ENCODE results near the gene NELL1.
"Not testable (repeated sequence)": the region's sequence is repeated elsewhere in the genome, so short reads cannot be mapped to it uniquely, and the experiment has no call there.

The NELL1 gene

GRCh38 chr11:20770414-20770946 lies 101.1 kb downstream of the NELL1 start:
- no peak for DNase-seq (ENCODE audit: low read depth)

- no peak for DNase-seq (ENCODE audit: low read depth)
Measured at GRCh38 chr11:20771026-20771425, 101.6 kb downstream of the NELL1 start.

GRCh38 chr11:20771681-20772080 lies 102.3 kb downstream of the NELL1 start:
- no peak for DNase-seq (ENCODE audit: low read depth)

- DNase-seq (ENCODE audit: low read depth) = no peak
Measured at GRCh38 chr11:20775331-20775730, 105.9 kb downstream of the NELL1 start.

- no peak for DNase-seq (ENCODE audit: low read depth)
Measured at GRCh38 chr11:20782775-20783174, 113.4 kb downstream of the NELL1 start.

- no peak for DNase-seq (ENCODE audit: low read depth)
Measured at GRCh38 chr11:20783220-20783619, 113.8 kb downstream of the NELL1 start.

- no peak for DNase-seq (ENCODE audit: low read depth)
Measured at GRCh38 chr11:20790622-20791021, 121.2 kb downstream of the NELL1 start.

- DNase-seq (ENCODE audit: low read depth) = no peak
Measured at GRCh38 chr11:20795005-20795404, 125.6 kb downstream of the NELL1 start.

- no peak for DNase-seq (ENCODE audit: low read depth)
Measured at GRCh38 chr11:20808328-20808727, 138.9 kb downstream of the NELL1 start.

GRCh38 chr11:20821046-20821445 lies 151.7 kb downstream of the NELL1 start:
- DNase-seq (ENCODE audit: low read depth) = no peak

- DNase-seq (ENCODE audit: low read depth) = no peak
Measured at GRCh38 chr11:20821470-20821869, 152.1 kb downstream of the NELL1 start.

GRCh38 chr11:20824773-20825172 lies 155.4 kb downstream of the NELL1 start:
- DNase-seq (ENCODE audit: low read depth) = no peak

- DNase-seq (ENCODE audit: low read depth) = no peak
Measured at GRCh38 chr11:20835561-20835960, 166.2 kb downstream of the NELL1 start.

- DNase-seq (ENCODE audit: low read depth) = no peak
Measured at GRCh38 chr11:20839231-20839630, 169.8 kb downstream of the NELL1 start.

- DNase-seq (ENCODE audit: low read depth) = no peak
Measured at GRCh38 chr11:20840341-20840740, 171.0 kb downstream of the NELL1 start.

- DNase-seq (ENCODE audit: low read depth) = no peak
Measured at GRCh38 chr11:20844216-20844615, 174.8 kb downstream of the NELL1 start.

- DNase-seq (ENCODE audit: low read depth) = no peak
Measured at GRCh38 chr11:20844630-20845029, 175.2 kb downstream of the NELL1 start.

- no peak for DNase-seq (ENCODE audit: low read depth)
Measured at GRCh38 chr11:20854215-20854955, 185.0 kb downstream of the NELL1 start.

- no peak for DNase-seq (ENCODE audit: low read depth)
Measured at GRCh38 chr11:20861322-20861721, 191.9 kb downstream of the NELL1 start.

- not testable (repeated sequence) for DNase-seq (ENCODE audit: low read depth)
Measured at GRCh38 chr11:20862263-20862662, 192.9 kb downstream of the NELL1 start.

GRCh38 chr11:20864628-20865027 lies 195.2 kb downstream of the NELL1 start:
- DNase-seq (ENCODE audit: low read depth) = no peak

- DNase-seq (ENCODE audit: low read depth) = no peak
Measured at GRCh38 chr11:20865161-20865560, 195.8 kb downstream of the NELL1 start.

- no peak for DNase-seq (ENCODE audit: low read depth)
Measured at GRCh38 chr11:20869123-20869522, 199.7 kb downstream of the NELL1 start.

GRCh38 chr11:20873054-20873453 lies 203.7 kb downstream of the NELL1 start:
- DNase-seq (ENCODE audit: low read depth) = no peak

Measured in fibroblast of gingiva (primary cell).